OCI-LY7 (cell line): ENCODE measurements around the gene DCAF8. TPM values are rescaled to one million over a fixed set of nuclear protein-coding genes. Genes with fewer than 3 reads are reported as not detected.

ENCODE experiments used
- BruUV-seq: library from RNA; stranded (reverse); fragments of 400-500 nt; replicated peaks from 2 replicates; lab custom pipeline; 2021; lab: Mats Ljungman, UMichigan
- CTCF ChIA-PET: fragments of 300-600 bp; sonication (Branson Sonifier 250); formaldehyde crosslinking; loops from one replicate; lab custom pipeline; 2022; ENCODE audit warnings: antibody characterized with exemption; ENCODE audit not compliant: unreplicated experiment; lab: Charles Lee
- POLR2A ChIA-PET: fragments of 300-600 bp; sonication (Branson Sonifier 250); formaldehyde crosslinking; loops from one replicate; lab custom pipeline; 2022; ENCODE audit warnings: antibody characterized with exemption; lab: Charles Lee
- DNase-seq: peaks from one replicate; pipeline ENCODE4 v3.0.0-alpha.2; 2015; ENCODE audit warnings: low spot score
- H2AFZ ChIP-seq: fragments of 200-600 bp; sonication (generic), shearing (Covaris generic); 2 replicates; pipeline ENCODE4 v1.6.1; 2014; ENCODE audit warnings: mild to moderate bottlenecking, antibody characterized with exemption, low read length, moderate library complexity
- H3K27ac ChIP-seq: fragments of 200-600 bp; sonication (generic); 2 replicates; pipeline ENCODE4 v1.5.1; 2014; ENCODE audit warnings: mixed run types, low read depth, mild to moderate bottlenecking, moderate library complexity, low read length, inconsistent platforms; ENCODE audit not compliant: poor library complexity, severe bottlenecking
- H3K36me3 ChIP-seq: fragments of 200-600 bp; sonication (generic); 2 replicates; pipeline ENCODE4 v1.6.1; 2014; ENCODE audit warnings: mild to moderate bottlenecking, antibody characterized with exemption, low read length, moderate library complexity, mixed read lengths; ENCODE audit not compliant: insufficient read depth
- H3K4me1 ChIP-seq: fragments of 200-600 bp; sonication (generic); 2 replicates; pipeline ENCODE4 v1.5.1; 2014; ENCODE audit warnings: mild to moderate bottlenecking, low read length; ENCODE audit not compliant: insufficient read depth, poor library complexity, severe bottlenecking
- H3K4me2 ChIP-seq: fragments of 200-600 bp; sonication (generic); 2 replicates; pipeline ENCODE4 v1.6.1; 2014; ENCODE audit warnings: mild to moderate bottlenecking, low read length
- H3K4me3 ChIP-seq: fragments of 200-600 bp; sonication (generic); 2 replicates; pipeline ENCODE4 v1.5.1; 2014; ENCODE audit warnings: mild to moderate bottlenecking, low read depth, low read length; ENCODE audit not compliant: poor library complexity, severe bottlenecking
- H3K79me2 ChIP-seq: fragments of 200-600 bp; sonication (generic); 2 replicates; pipeline ENCODE4 v1.6.1; 2016; ENCODE audit warnings: low read depth, mild to moderate bottlenecking, low read length, moderate library complexity, mixed read lengths; ENCODE audit not compliant: insufficient read depth
- H3K9me2 ChIP-seq: fragments of 200-600 bp; sonication (generic); 2 replicates; pipeline ENCODE4 v1.6.1; 2016; ENCODE audit warnings: mild to moderate bottlenecking, low read length, mixed read lengths; ENCODE audit not compliant: insufficient read depth
- H3K9me3 ChIP-seq: fragments of 200-600 bp; sonication (generic); 2 replicates; pipeline ENCODE4 v1.6.1; 2014; ENCODE audit warnings: mild to moderate bottlenecking, mixed run types, low read length, mixed read lengths
- H4K20me1 ChIP-seq: fragments of 200-600 bp; sonication (generic); 2 replicates; pipeline ENCODE4 v1.6.1; 2014; ENCODE audit warnings: mild to moderate bottlenecking, antibody characterized with exemption, low read length, moderate library complexity, mixed read lengths; ENCODE audit not compliant: insufficient read depth
- CTCF ChIP-seq: fragments of 200-600 bp; sonication (generic); conservative IDR thresholded peaks from 2 replicates; pipeline ENCODE4 v1.5.1; 2014; ENCODE audit warnings: mild to moderate bottlenecking, antibody characterized with exemption, low read length, moderate library complexity, mixed read lengths
- EZH2phosphoT487 ChIP-seq: fragments of 200-600 bp; sonication (generic); IDR thresholded peaks from 2 replicates; pipeline ENCODE4 v1.6.1; 2018; ENCODE audit warnings: low read depth, borderline replicate concordance, mild to moderate bottlenecking, mixed run types, antibody characterized with exemption, low read length, moderate library complexity, mixed read lengths
- intact Hi-C: fragments of 100-400 bp; cut with micrococcal nuclease; formaldehyde crosslinking; loops from one replicate; pipeline ENCODE4 v1.10.0; 2022; ENCODE audit not compliant: unreplicated experiment
- total RNA-seq, 2 experiments: library from RNA; depleted of rRNA in 1 of 2; stranded (reverse); fragments of >200 nt in 1 of 2; shearing (Covaris generic) in 1 of 2; gene quantifications; 2 replicates each; pipeline ENCODE4 v1.2.3, GENCODE V29; 2014 to 2022

DCAF8 gene
- total RNA-seq, 2 experiments from 2014 or later = 118 to 139 TPM

- ChIA-PET POLR2A (interaction anchor here (1.0 to 1.5 kb wide), 3 partner anchors 14 to 156 kb away, joined by 4 to 6 read pairs (median 4); no protein-coding TSS in a partner anchor), CTCF (interaction anchor here (0.6 kb wide), 1 partner anchor 56 kb away, joined by 3 read pairs; no protein-coding TSS in a partner anchor)
- intact Hi-C loops = no loop called here
- no peak for TF ChIP-seq EZH2phosphoT487
- TF ChIP-seq CTCF = no peak
- peaks cover 16% of the 10 kb centered on the region for H3K4me1 ChIP-seq
- BruUV-seq = no TSS peak
- no peaks in the 10 kb centered on the region for H3K9me2 ChIP-seq
- H3K9me3 ChIP-seq = no peaks in the 10 kb centered on the region
- H3K4me3 ChIP-seq = no peak overlapping the region
- H3K79me2 ChIP-seq = peaks cover 30% of the 10 kb centered on the region
- no peak overlapping the region for H3K27ac ChIP-seq
- peaks cover 32% of the 10 kb centered on the region for H3K36me3 ChIP-seq
- no peak overlapping the region for H2AFZ ChIP-seq
- H4K20me1 ChIP-seq = peaks cover 5% of the 10 kb centered on the region; the same call in 1 of the 2 replicates
- H3K4me2 ChIP-seq = no peak overlapping the region
- no peak for DNase-seq
Measured at GRCh38 chr1:160257411-160258015, 4.8 kb downstream of the DCAF8 start.

GRCh38 chr1:160256396-160257046 is 5.8 kb downstream of the DCAF8 start:
- BruUV-seq = no TSS peak
- H3K4me2 ChIP-seq = no peak overlapping the region
- no peak overlapping the region for H3K27ac ChIP-seq
- intact Hi-C loops = no loop called here
- POLR2A ChIA-PET = interaction anchor here (1.0 to 1.5 kb wide), 3 partner anchors 13 to 155 kb away, joined by 4 to 6 read pairs (median 4); no protein-coding TSS in a partner anchor
- no peaks in the 10 kb centered on the region for H3K9me2 ChIP-seq
- H2AFZ ChIP-seq = no peak overlapping the region
- no peak overlapping the region for H3K4me3 ChIP-seq
- peaks cover 36% of the 10 kb centered on the region for H3K36me3 ChIP-seq
- H3K9me3 ChIP-seq = no peaks in the 10 kb centered on the region
- H4K20me1 ChIP-seq = peaks cover 5% of the 10 kb centered on the region; the same call in 1 of the 2 replicates
- TF ChIP-seq EZH2phosphoT487 (no peak), CTCF (no peak)
- CTCF ChIA-PET = no interaction called here
- peaks cover 16% of the 10 kb centered on the region for H3K4me1 ChIP-seq
- DNase-seq = no peak
- H3K79me2 ChIP-seq = peaks cover 25% of the 10 kb centered on the region
